ENCODE data around the gene DPYD. TPM values are rescaled to one million over a fixed set of nuclear protein-coding genes. Genes with fewer than 3 reads are reported as not detected.

Gene DPYD
- total and polyA plus RNA-seq, 12 donors = 4.1 to 22.0 (median 7.0) TPM

DNA sequence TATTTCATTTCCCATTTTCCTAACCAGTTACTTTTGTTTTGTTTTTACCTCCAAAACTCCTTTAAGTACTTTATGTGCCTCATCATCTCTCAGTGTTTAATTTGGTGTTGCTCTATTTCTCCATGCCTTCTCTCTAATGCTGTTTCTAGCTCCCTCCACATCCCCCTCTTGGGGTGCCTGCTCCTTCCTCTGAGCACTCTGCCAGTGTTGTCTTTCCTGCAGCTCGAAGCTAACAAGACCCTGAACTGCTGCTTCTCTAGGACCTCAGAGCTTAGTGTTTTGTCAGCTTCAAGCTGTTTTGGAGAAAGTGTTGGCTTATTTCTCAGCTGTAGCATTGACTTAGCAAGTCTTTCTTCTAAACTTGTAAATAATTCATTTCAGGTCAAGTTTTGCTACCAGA, 290.6 kb downstream of the DPYD start:
- H3K4me3 ChIP-seq = no peak overlapping the region
- H3K27ac ChIP-seq = no peak overlapping the region
- no peaks in the 10 kb centered on the region for H3K36me3 ChIP-seq
- no peaks in the 10 kb centered on the region for H3K27me3 ChIP-seq
- H3K9me3 ChIP-seq = no peaks in the 10 kb centered on the region
- intact Hi-C loops (cut with DNase I) = no loop called here
- WGBS, 2 donors = 63 to 73% methylated on average over 1 of the region's 1 CpG
- peaks cover 0 to 21% (median 13%) of the 10 kb centered on the region in 9 donors for H3K4me1 ChIP-seq
- no peak for DNase-seq
- ATAC-seq = no peak
- TF ChIP-seq, protein P1, sequence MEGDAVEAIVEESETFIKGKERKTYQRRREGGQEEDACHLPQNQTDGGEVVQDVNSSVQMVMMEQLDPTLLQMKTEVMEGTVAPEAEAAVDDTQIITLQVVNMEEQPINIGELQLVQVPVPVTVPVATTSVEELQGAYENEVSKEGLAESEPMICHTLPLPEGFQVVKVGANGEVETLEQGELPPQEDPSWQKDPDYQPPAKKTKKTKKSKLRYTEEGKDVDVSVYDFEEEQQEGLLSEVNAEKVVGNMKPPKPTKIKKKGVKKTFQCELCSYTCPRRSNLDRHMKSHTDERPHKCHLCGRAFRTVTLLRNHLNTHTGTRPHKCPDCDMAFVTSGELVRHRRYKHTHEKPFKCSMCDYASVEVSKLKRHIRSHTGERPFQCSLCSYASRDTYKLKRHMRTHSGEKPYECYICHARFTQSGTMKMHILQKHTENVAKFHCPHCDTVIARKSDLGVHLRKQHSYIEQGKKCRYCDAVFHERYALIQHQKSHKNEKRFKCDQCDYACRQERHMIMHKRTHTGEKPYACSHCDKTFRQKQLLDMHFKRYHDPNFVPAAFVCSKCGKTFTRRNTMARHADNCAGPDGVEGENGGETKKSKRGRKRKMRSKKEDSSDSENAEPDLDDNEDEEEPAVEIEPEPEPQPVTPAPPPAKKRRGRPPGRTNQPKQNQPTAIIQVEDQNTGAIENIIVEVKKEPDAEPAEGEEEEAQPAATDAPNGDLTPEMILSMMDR (IDR thresholded peaks at IDR 0.05) = no peak

DNA sequence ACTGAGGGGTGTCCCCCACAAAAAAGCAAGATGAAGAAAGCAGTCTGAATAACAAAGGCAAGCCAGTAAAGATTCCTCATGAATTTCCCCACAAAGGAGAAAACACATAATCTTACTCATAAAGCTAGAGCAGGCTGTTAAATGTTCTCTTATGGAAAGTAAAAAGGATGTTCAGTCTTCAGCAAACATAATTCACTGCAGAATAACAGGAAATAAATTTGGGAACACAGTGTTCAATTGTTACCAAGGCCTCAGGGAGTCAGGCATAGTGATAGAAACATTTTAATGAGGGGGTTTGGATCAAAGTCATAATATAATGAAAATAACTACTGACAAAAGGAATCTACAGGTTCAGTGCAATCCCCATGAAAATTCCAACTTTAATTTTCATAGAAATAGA, 297.6 kb downstream of the DPYD start:
- no peak for DNase-seq
- TF ChIP-seq, protein P1 (IDR thresholded peaks at IDR 0.05) = no peak
- Histone ChIP-seq H3K27me3 (no peaks in the 10 kb centered on the region), H3K4me1 (peaks cover 0 to 16% (median 0%) of the 10 kb centered on the region in 9 donors), H3K27ac (peak overlapping the region in 7 of 10 donors; percentile 1 to 56 (median 37)), H3K36me3 (no peaks in the 10 kb centered on the region), H3K4me3 (no peak overlapping the region), H3K9me3 (peaks cover 0 to 7% (median 0%) of the 10 kb centered on the region in 11 donors)
- intact Hi-C loops (cut with DNase I) = no loop called here
- peak in 1 of 8 donors; percentile 85 for ATAC-seq

DNA sequence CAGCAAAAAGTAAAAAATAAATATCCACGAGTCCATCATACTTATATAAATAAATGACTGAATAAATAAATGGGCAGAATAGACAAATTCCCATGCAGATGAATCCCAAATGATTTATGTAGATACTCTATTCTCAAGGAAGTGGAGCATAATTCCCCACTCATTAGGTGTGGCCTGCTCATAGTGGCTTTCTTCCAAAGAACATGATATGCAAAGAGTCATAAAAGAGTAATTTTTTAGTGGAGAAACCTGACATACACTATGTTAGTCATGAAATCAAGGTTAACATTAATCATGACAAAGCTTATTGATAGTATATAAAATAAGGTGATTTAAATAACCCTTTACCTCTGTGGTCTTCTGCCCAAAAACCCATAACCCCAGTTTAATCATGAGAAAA, 298.9 kb downstream of the DPYD start:
- Histone ChIP-seq H3K4me3 (no peak overlapping the region), H3K27me3 (no peaks in the 10 kb centered on the region), H3K9me3 (peaks cover 0 to 7% (median 0%) of the 10 kb centered on the region in 11 donors), H3K36me3 (no peaks in the 10 kb centered on the region), H3K27ac (peak overlapping the region in 6 of 10 donors; percentile 2 to 56 (median 32)), H3K4me1 (peaks cover 0 to 16% (median 0%) of the 10 kb centered on the region in 9 donors)
- no peak for ATAC-seq
- no peak for DNase-seq
- intact Hi-C loops (cut with DNase I) = no loop called here
- TF ChIP-seq, protein P1 (IDR thresholded peaks at IDR 0.05) = no peak
- WGBS, 2 donors = 76 to 81% methylated on average over 1 of the region's 1 CpG

DNA sequence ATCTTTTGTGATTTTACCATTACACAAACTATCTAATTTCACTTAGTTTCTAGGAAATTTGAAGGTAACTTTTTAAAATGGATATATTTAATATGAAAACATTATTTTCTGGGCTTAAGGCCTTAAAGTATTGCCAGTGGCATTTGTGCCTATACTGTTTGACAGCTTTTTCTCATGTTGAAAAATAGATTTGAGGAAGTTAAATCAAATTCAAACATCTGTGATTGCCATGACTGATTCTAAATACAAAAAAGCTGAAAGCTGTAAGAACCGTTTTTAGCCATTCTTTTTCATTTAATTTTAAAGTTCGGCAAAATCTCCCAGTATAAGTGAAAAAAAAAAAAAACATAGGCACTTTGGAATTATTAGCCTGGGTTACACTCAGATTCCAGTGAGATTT, 301.1 kb downstream of the DPYD start:
- no peak overlapping the region for H3K27ac ChIP-seq
- 97% methylated on average over 2 of the region's 2 CpGs for WGBS, 2 donors
- H3K4me3 ChIP-seq = no peak overlapping the region
- peaks cover 0 to 16% (median 0%) of the 10 kb centered on the region in 9 donors for H3K4me1 ChIP-seq
- DNase-seq = no peak
- intact Hi-C loops (cut with DNase I) = no loop called here
- TF ChIP-seq, protein P1 (IDR thresholded peaks at IDR 0.05) = no peak
- peaks cover 0 to 7% (median 0%) of the 10 kb centered on the region in 11 donors for H3K9me3 ChIP-seq
- H3K27me3 ChIP-seq = no peaks in the 10 kb centered on the region
- no peaks in the 10 kb centered on the region for H3K36me3 ChIP-seq
- no peak for ATAC-seq

All from heart right ventricle (tissue), 16 donors.